ENCODE measurements around the gene FHIT.

The FHIT gene

DNA sequence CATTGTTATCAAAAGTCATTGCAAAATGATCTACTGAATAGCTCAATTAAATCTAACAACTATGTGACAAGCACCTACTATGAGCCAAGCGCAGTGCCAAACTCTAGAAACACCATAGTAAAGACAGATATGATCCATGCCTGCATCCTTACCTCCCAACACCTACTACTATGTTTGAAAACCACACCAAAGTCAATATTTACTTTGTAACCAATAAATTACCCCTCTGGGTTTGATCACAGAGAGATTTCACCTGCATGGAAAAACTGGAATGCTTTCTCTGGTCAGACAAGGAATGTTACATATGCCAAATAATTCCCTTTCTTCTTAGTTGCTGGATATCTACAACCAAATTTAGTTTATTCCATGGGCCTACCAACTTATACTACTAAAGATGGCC, 422.2 kb downstream of the FHIT start:
- TF ChIP-seq, protein P1, sequence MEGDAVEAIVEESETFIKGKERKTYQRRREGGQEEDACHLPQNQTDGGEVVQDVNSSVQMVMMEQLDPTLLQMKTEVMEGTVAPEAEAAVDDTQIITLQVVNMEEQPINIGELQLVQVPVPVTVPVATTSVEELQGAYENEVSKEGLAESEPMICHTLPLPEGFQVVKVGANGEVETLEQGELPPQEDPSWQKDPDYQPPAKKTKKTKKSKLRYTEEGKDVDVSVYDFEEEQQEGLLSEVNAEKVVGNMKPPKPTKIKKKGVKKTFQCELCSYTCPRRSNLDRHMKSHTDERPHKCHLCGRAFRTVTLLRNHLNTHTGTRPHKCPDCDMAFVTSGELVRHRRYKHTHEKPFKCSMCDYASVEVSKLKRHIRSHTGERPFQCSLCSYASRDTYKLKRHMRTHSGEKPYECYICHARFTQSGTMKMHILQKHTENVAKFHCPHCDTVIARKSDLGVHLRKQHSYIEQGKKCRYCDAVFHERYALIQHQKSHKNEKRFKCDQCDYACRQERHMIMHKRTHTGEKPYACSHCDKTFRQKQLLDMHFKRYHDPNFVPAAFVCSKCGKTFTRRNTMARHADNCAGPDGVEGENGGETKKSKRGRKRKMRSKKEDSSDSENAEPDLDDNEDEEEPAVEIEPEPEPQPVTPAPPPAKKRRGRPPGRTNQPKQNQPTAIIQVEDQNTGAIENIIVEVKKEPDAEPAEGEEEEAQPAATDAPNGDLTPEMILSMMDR (IDR thresholded peaks at IDR 0.05; ENCODE audit: insufficient read depth, low read length, poor library complexity, severe bottlenecking), result no peak
- no peak for TF ChIP-seq EZH2phosphoT487 (conservative IDR thresholded peaks at IDR 0.05; ENCODE audit: low read length)
- H2AFZ ChIP-seq (ENCODE audit: low read depth, low read length, severe bottlenecking), result no peak overlapping the region

DNA sequence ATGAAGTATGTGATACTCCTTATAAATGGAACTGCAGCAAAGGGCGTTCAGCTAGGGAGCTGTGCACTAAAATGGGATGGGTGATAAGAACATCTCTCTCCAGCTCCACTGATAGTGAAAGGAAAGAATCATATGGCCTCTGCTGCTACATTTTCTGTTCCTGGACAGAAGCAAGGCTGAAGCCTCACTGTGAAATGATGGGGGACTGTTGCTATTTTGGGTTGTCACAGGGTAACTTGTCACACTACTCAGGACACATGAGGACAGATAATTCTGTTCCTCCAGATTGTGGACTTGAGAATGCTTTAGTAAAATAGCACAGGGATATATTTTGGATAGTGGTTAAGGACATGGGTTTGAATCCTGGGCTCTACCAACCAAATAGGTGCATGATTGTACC, 423.6 kb downstream of the FHIT start:
- Histone ChIP-seq H3K36me3 (ENCODE audit: low read length) (no peaks in the 10 kb centered on the region), H3F3A (ENCODE audit: insufficient read depth) (no peaks in the 10 kb centered on the region), H3K9me2 (replicated peaks; ENCODE audit: insufficient read depth, low read length) (no peaks in the 10 kb centered on the region), H3K9ac (ENCODE audit: low read length) (no peak overlapping the region), H3K79me2 (ENCODE audit: insufficient read depth, low read length) (no peaks in the 10 kb centered on the region), H3K27me3 (ENCODE audit: low read length) (no peaks in the 10 kb centered on the region), H2AFZ (ENCODE audit: low read depth, low read length, severe bottlenecking) (no peak overlapping the region), H3K4me2 (ENCODE audit: low read depth, low read length, poor library complexity, severe bottlenecking) (no peak overlapping the region), H4K20me1 (ENCODE audit: low read depth, low read length) (no peaks in the 10 kb centered on the region), H3K4me3 (ENCODE audit: insufficient read depth, low read length, poor library complexity, severe bottlenecking) (no peak overlapping the region), H3K27ac (ENCODE audit: low read depth, low read length) (no peak overlapping the region), H3K9me3 (ENCODE audit: insufficient read depth, low read length) (no peaks in the 10 kb centered on the region)
- TF ChIP-seq EZH2phosphoT487 (conservative IDR thresholded peaks at IDR 0.05; ENCODE audit: low read length), result no peak
- TF ChIP-seq, protein P1 (IDR thresholded peaks at IDR 0.05; ENCODE audit: insufficient read depth, low read length, poor library complexity, severe bottlenecking), result no peak

More for the DNA sequence above, 422.2 kb downstream of the FHIT start:
- H3K36me3 ChIP-seq (ENCODE audit: low read length), result no peaks in the 10 kb centered on the region
- no peak overlapping the region for H3K9ac ChIP-seq (ENCODE audit: low read length)
- no peaks in the 10 kb centered on the region for H3F3A ChIP-seq (ENCODE audit: insufficient read depth)
- no peak overlapping the region for H3K4me3 ChIP-seq (ENCODE audit: insufficient read depth, low read length, poor library complexity, severe bottlenecking)
- H3K9me2 ChIP-seq (replicated peaks; ENCODE audit: insufficient read depth, low read length), result no peaks in the 10 kb centered on the region
- no peak overlapping the region for H3K27ac ChIP-seq (ENCODE audit: low read depth, low read length)
- H3K27me3 ChIP-seq (ENCODE audit: low read length), result no peaks in the 10 kb centered on the region
- no peak overlapping the region for H3K4me2 ChIP-seq (ENCODE audit: low read depth, low read length, poor library complexity, severe bottlenecking)
- H3K79me2 ChIP-seq (ENCODE audit: insufficient read depth, low read length), result no peaks in the 10 kb centered on the region
- no peaks in the 10 kb centered on the region for H4K20me1 ChIP-seq (ENCODE audit: low read depth, low read length)
- H3K9me3 ChIP-seq (ENCODE audit: insufficient read depth, low read length), result no peaks in the 10 kb centered on the region

DNA sequence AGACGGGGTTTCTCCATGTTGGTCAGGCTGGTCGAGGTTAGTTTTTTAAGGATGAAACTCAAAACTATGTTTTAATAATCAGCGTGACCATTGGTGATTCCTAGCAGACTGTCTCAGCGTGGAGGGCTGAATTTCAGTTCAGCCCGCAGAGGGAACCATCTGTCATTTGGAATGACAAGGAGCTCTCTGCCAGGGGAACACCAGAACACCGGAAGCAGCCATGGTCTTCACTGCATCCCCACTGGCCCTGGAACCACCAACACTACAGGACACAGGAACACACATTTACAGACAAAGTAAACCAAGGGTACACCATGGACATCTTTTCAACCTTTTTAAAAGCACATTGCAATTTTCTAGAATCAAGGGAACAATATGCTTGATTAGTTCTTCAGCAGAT, 424.7 kb downstream of the FHIT start:
- Histone ChIP-seq H3K9ac (ENCODE audit: low read length) (no peak overlapping the region), H3K4me2 (ENCODE audit: low read depth, low read length, poor library complexity, severe bottlenecking) (no peak overlapping the region), H2AFZ (ENCODE audit: low read depth, low read length, severe bottlenecking) (no peak overlapping the region), H3F3A (ENCODE audit: insufficient read depth) (no peaks in the 10 kb centered on the region), H3K79me2 (ENCODE audit: insufficient read depth, low read length) (no peaks in the 10 kb centered on the region), H3K27ac (ENCODE audit: low read depth, low read length) (no peak overlapping the region), H3K9me3 (ENCODE audit: insufficient read depth, low read length) (no peaks in the 10 kb centered on the region), H3K36me3 (ENCODE audit: low read length) (no peaks in the 10 kb centered on the region), H3K4me3 (ENCODE audit: insufficient read depth, low read length, poor library complexity, severe bottlenecking) (no peak overlapping the region), H3K9me2 (replicated peaks; ENCODE audit: insufficient read depth, low read length) (no peaks in the 10 kb centered on the region), H3K27me3 (ENCODE audit: low read length) (no peaks in the 10 kb centered on the region), H4K20me1 (ENCODE audit: low read depth, low read length) (no peaks in the 10 kb centered on the region)
- TF ChIP-seq, protein P1 (IDR thresholded peaks at IDR 0.05; ENCODE audit: insufficient read depth, low read length, poor library complexity, severe bottlenecking), result no peak
- TF ChIP-seq EZH2phosphoT487 (conservative IDR thresholded peaks at IDR 0.05; ENCODE audit: low read length), result no peak
